RWPE2 (cell line): ENCODE measurements around the gene MAB21L1.

Source experiments
- ATAC-seq: fragments of 200-7000 bp; cut with Tn5 transposase; 3 replicates; pipeline ENCODE4 v1.9.1; 2021; ENCODE audit warnings: low read depth
- DNase-seq: peaks from one replicate; pipeline ENCODE4 v3.0.0-alpha.2; 2020; ENCODE audit warnings: low spot score
- H3K27ac ChIP-seq: fragments of 450-650 bp; 2 replicates; pipeline ENCODE4 v1.5.1; 2017; ENCODE audit warnings: mild to moderate bottlenecking; ENCODE audit not compliant: poor library complexity, severe bottlenecking
- H3K27me3 ChIP-seq: fragments of 250-450 bp; sonication (Bioruptor Pico); 2 replicates; pipeline ENCODE4 v1.5.1; 2021; ENCODE audit warnings: mild to moderate bottlenecking, moderate library complexity; ENCODE audit not compliant: insufficient read depth, poor library complexity, severe bottlenecking
- H3K36me3 ChIP-seq: fragments of 250-450 bp; sonication (Bioruptor Pico); 2 replicates; pipeline ENCODE4 v1.5.1; 2020; ENCODE audit warnings: low read depth, mild to moderate bottlenecking, moderate library complexity
- H3K4me1 ChIP-seq: fragments of 250-450 bp; sonication (Bioruptor Pico); 2 replicates; pipeline ENCODE4 v1.5.1; 2021; ENCODE audit warnings: mild to moderate bottlenecking, moderate library complexity; ENCODE audit not compliant: insufficient read depth, poor library complexity, severe bottlenecking
- H3K4me3 ChIP-seq: fragments of 250-450 bp; sonication (Bioruptor Pico); 2 replicates; pipeline ENCODE4 v1.5.1; 2021; ENCODE audit warnings: mild to moderate bottlenecking, moderate library complexity; ENCODE audit not compliant: severe bottlenecking
- H3K9me3 ChIP-seq: fragments of 250-450 bp; sonication (Bioruptor Pico); 2 replicates; pipeline ENCODE4 v1.5.1; 2021; ENCODE audit warnings: mild to moderate bottlenecking, moderate library complexity; ENCODE audit not compliant: severe bottlenecking
- CTCF ChIP-seq: fragments of 450-650 bp; IDR thresholded peaks from one replicate; pipeline ENCODE4 v1.5.1; 2017; ENCODE audit warnings: mild to moderate bottlenecking, moderate library complexity; ENCODE audit not compliant: poor library complexity, severe bottlenecking

MAB21L1 gene

GRCh38 chr13:35481777-35482176, 5.3 kb upstream of the MAB21L1 start:
- no peaks in the 10 kb centered on the region for H3K27me3 ChIP-seq
- no peak overlapping the region for H3K4me3 ChIP-seq
- H3K9me3 ChIP-seq: no peaks in the 10 kb centered on the region
- no peak for TF ChIP-seq CTCF
- no peaks in the 10 kb centered on the region for H3K4me1 ChIP-seq
- no peak for ATAC-seq
- H3K36me3 ChIP-seq: no peaks in the 10 kb centered on the region
- no peak for DNase-seq
- H3K27ac ChIP-seq: no peak overlapping the region

- TF ChIP-seq CTCF: no peak
- no peaks in the 10 kb centered on the region for H3K4me1 ChIP-seq
- H3K9me3 ChIP-seq: no peaks in the 10 kb centered on the region
- no peak for ATAC-seq
- H3K36me3 ChIP-seq: no peaks in the 10 kb centered on the region
- no peaks in the 10 kb centered on the region for H3K27me3 ChIP-seq
- DNase-seq: no peak
- H3K4me3 ChIP-seq: no peak overlapping the region
- H3K27ac ChIP-seq: no peak overlapping the region
Measured at GRCh38 chr13:35480346-35480745, 3.9 kb upstream of the MAB21L1 start.

GRCh38 chr13:35479706-35480105, 3.2 kb upstream of the MAB21L1 start:
- Histone ChIP-seq H3K4me1 (no peaks in the 10 kb centered on the region), H3K36me3 (no peaks in the 10 kb centered on the region), H3K4me3 (no peak overlapping the region), H3K27ac (no peak overlapping the region), H3K27me3 (no peaks in the 10 kb centered on the region), H3K9me3 (no peaks in the 10 kb centered on the region)
- no peak for DNase-seq
- ATAC-seq: no peak
- TF ChIP-seq CTCF: no peak

GRCh38 chr13:35479038-35479492, 2.6 kb upstream of the MAB21L1 start:
- no peak for DNase-seq
- H3K4me3 ChIP-seq: no peak overlapping the region
- H3K27me3 ChIP-seq: no peaks in the 10 kb centered on the region

More at GRCh38 chr13:35479038-35479492, 2.6 kb upstream of the MAB21L1 start:
- peaks cover 4% of the 10 kb centered on the region for H3K4me1 ChIP-seq
- no peak overlapping the region for H3K27ac ChIP-seq
- H3K36me3 ChIP-seq: no peaks in the 10 kb centered on the region
- no peak for ATAC-seq
- TF ChIP-seq CTCF: no peak
- no peaks in the 10 kb centered on the region for H3K9me3 ChIP-seq
